OCI-LY1 (cell line): ENCODE data around the gene CCDC18.

Experiments used
- H2AFZ ChIP-seq: fragments of 200-600 bp; sonication (generic), shearing (Covaris generic); 2 replicates; pipeline ENCODE4 v1.6.0; 2014; ENCODE audit warnings: antibody characterized with exemption, mild to moderate bottlenecking, low read length
- H3F3A ChIP-seq: fragments of 200-600 bp; sonication (generic), shearing (Covaris generic); 2 replicates; pipeline ENCODE4 v1.6.0; 2014; ENCODE audit warnings: mild to moderate bottlenecking, antibody characterized with exemption, low read length, moderate library complexity; ENCODE audit not compliant: insufficient read depth
- H3K27ac ChIP-seq: fragments of 200-600 bp; sonication (generic); 2 replicates; pipeline ENCODE4 v1.5.1; 2014; ENCODE audit warnings: low read length, mixed run types, mild to moderate bottlenecking, low read depth; ENCODE audit not compliant: poor library complexity, severe bottlenecking
- H3K27me3 ChIP-seq: fragments of 200-600 bp; sonication (generic); 2 replicates; pipeline ENCODE4 v1.6.0; 2014; ENCODE audit warnings: antibody characterized with exemption, mild to moderate bottlenecking, low read length, moderate library complexity; ENCODE audit not compliant: insufficient read depth
- H3K36me3 ChIP-seq: fragments of 200-600 bp; sonication (generic); 2 replicates; pipeline ENCODE4 v1.6.1; 2014; ENCODE audit warnings: mild to moderate bottlenecking, antibody characterized with exemption, low read length, moderate library complexity, mixed read lengths; ENCODE audit not compliant: insufficient read depth
- H3K4me1 ChIP-seq: fragments of 200-600 bp; sonication (generic); 2 replicates; pipeline ENCODE4 v1.5.1; 2014; ENCODE audit warnings: mild to moderate bottlenecking, low read length, moderate library complexity; ENCODE audit not compliant: insufficient read depth, severe bottlenecking
- H3K4me2 ChIP-seq: fragments of 200-600 bp; sonication (generic), shearing (Covaris generic); 2 replicates; pipeline ENCODE4 v1.6.1; 2014; ENCODE audit warnings: low read length
- H3K4me3 ChIP-seq: fragments of 200-600 bp; sonication (generic); 2 replicates; pipeline ENCODE4 v1.5.1; 2014; ENCODE audit warnings: low read length, low read depth, mild to moderate bottlenecking, mixed read lengths; ENCODE audit not compliant: poor library complexity, severe bottlenecking
- H3K79me2 ChIP-seq: fragments of 200-600 bp; shearing (Covaris generic); 2 replicates; pipeline ENCODE4 v1.6.1; 2016; ENCODE audit warnings: mixed run types, low read length, mixed read lengths; ENCODE audit not compliant: insufficient read depth
- H3K9ac ChIP-seq: fragments of 200-600 bp; sonication (generic), shearing (Covaris generic); 2 replicates; pipeline ENCODE4 v1.6.1; 2014; ENCODE audit warnings: mild to moderate bottlenecking, low read length, mixed read lengths
- H3K9me2 ChIP-seq: fragments of 200-600 bp; sonication (generic), shearing (Covaris generic); 2 replicates; pipeline ENCODE4 v1.6.1; 2014; ENCODE audit warnings: low read depth, mild to moderate bottlenecking, low read length, mixed read lengths
- H3K9me3 ChIP-seq: fragments of 200-600 bp; shearing (Covaris generic); 2 replicates; pipeline ENCODE4 v1.6.1; 2014; ENCODE audit warnings: low read length, mixed read lengths
- H4K20me1 ChIP-seq: fragments of 200-600 bp; sonication (generic), shearing (Covaris generic); 2 replicates; pipeline ENCODE4 v1.6.0; 2016; ENCODE audit warnings: mild to moderate bottlenecking, low read length; ENCODE audit not compliant: insufficient read depth
- EZH2 ChIP-seq: fragments of 200-600 bp; sonication (generic), shearing (Covaris generic); IDR thresholded peaks from 2 replicates; pipeline ENCODE4 v1.8.0; 2017; ENCODE audit warnings: borderline replicate concordance, mixed run types, mild to moderate bottlenecking, antibody characterized with exemption, low read length, moderate library complexity, mixed read lengths
- TF ChIP-seq, protein P1 (sequence below): fragments of 200-600 bp; sonication (generic), shearing (Covaris generic); IDR thresholded peaks from 2 replicates; pipeline ENCODE4 v1.5.1; 2017; ENCODE audit warnings: mild to moderate bottlenecking, antibody characterized with exemption, low read length, moderate library complexity, mixed read lengths

Gene CCDC18

DNA sequence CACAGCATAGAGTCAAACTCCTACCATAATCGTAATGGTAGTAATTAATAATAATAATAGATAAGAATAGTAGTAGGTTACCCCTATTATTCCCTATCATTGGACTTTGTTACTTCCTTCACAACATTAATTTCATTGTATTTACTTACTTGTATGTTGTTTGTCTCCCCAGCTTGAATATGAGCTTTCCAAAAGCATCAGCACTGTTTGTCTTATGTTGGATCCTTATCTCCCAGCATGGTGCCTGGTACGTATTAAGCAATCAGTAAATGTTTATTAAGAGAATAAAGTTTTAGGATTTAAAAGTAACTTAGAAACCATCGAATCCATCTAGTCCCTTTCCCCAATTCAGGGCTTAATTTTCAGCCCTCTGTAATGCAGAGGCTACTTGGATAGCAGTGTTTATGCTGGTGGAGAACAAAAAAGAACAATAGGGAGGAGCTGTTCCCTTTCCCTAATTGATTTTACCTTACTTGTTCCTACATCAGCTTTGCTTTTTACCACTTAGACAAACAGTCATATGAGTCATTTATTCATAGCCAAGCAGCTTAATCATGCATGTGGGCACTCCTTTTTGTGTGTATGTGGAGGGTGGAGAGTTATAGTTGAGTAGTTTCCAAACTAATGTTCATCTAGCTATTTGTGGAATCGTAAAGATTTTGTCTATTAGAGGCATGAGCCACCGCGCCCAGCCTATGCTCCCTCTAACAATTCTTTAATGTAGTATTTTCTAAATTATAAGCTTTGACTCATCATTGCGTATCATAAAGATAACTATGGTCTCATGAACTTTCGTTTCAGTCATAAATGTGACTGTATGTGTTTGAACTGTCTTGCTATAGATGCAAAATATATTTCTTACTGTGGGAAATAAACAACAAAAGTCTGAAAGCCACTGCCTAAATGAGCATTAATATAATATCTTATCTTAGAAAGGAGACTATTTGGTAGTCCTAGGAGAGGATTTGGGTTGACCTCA lies 144.3 kb downstream of the CCDC18 start:
- no peak overlapping the region for H2AFZ ChIP-seq
- TF ChIP-seq, protein P1, sequence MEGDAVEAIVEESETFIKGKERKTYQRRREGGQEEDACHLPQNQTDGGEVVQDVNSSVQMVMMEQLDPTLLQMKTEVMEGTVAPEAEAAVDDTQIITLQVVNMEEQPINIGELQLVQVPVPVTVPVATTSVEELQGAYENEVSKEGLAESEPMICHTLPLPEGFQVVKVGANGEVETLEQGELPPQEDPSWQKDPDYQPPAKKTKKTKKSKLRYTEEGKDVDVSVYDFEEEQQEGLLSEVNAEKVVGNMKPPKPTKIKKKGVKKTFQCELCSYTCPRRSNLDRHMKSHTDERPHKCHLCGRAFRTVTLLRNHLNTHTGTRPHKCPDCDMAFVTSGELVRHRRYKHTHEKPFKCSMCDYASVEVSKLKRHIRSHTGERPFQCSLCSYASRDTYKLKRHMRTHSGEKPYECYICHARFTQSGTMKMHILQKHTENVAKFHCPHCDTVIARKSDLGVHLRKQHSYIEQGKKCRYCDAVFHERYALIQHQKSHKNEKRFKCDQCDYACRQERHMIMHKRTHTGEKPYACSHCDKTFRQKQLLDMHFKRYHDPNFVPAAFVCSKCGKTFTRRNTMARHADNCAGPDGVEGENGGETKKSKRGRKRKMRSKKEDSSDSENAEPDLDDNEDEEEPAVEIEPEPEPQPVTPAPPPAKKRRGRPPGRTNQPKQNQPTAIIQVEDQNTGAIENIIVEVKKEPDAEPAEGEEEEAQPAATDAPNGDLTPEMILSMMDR: no peak
- TF ChIP-seq EZH2: no peak
- no peaks in the 10 kb centered on the region for H4K20me1 ChIP-seq
- peaks cover 4% of the 10 kb centered on the region; the same call in 1 of the 2 replicates for H3F3A ChIP-seq
- H3K9me2 ChIP-seq: no peaks in the 10 kb centered on the region
- H3K36me3 ChIP-seq: no peaks in the 10 kb centered on the region
- H3K4me1 ChIP-seq: peaks cover 28% of the 10 kb centered on the region
- H3K27me3 ChIP-seq: no peaks in the 10 kb centered on the region
- no peaks in the 10 kb centered on the region for H3K9me3 ChIP-seq
- no peak overlapping the region for H3K9ac ChIP-seq
- no peak overlapping the region for H3K4me2 ChIP-seq
- H3K79me2 ChIP-seq: no peaks in the 10 kb centered on the region
- H3K4me3 ChIP-seq: no peak overlapping the region
- no peak overlapping the region for H3K27ac ChIP-seq
